ENCODE measurements around the gene ANAPC7.
"Not testable (repeated sequence)": the region's sequence is repeated elsewhere in the genome, so short reads cannot be mapped to it uniquely, and the experiment has no call there.

ANAPC7 gene

GRCh38 chr12:110345963-110346362 lies 57.5 kb downstream of the ANAPC7 start:
- no peak for DNase-seq

DNA sequence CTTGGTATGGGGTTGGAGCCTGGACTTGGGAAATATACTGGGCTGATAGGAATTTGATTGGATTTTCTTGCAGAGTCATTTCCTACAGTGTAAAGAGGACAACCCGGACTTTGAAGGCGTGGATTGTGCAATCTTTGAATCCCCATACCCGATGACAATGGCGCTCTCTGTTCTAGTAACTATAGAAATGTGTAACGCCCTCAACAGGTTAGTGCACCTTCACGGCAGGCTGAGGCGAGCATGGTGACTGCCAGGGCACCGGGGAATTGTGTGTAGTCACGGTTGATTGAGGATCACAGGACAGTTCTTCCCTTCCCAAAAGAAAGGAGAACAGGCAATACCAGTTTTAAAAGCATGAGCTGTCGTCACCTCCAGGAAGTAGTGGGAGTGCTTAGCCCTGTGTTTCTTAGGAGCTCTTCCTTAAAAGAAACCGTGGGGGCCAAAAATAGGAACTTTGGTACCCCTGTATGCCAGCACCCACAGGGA lies 58.3 kb downstream of the ANAPC7 start:
- no peak for DNase-seq

DNA sequence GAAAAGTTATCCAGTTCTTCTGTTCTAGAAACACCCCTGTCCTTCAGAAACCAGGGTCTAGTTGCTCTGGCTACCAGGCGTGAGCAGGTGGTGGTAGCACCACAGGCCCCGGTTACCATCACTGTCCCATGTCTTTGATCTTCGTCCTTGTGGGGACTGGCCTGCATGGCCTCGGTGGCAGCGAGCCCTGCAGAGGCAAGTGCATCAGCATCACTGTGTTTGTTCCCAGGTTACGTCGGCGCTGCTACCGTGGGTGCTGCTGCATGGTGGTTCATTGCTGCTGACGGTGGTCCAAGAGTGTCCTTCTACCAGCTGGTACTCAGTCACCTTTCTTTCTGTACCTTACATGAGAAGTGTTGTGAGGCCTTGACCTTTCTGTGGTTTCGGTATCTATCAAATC lies 58.9 kb downstream of the ANAPC7 start:
- DNase-seq: no peak

DNA sequence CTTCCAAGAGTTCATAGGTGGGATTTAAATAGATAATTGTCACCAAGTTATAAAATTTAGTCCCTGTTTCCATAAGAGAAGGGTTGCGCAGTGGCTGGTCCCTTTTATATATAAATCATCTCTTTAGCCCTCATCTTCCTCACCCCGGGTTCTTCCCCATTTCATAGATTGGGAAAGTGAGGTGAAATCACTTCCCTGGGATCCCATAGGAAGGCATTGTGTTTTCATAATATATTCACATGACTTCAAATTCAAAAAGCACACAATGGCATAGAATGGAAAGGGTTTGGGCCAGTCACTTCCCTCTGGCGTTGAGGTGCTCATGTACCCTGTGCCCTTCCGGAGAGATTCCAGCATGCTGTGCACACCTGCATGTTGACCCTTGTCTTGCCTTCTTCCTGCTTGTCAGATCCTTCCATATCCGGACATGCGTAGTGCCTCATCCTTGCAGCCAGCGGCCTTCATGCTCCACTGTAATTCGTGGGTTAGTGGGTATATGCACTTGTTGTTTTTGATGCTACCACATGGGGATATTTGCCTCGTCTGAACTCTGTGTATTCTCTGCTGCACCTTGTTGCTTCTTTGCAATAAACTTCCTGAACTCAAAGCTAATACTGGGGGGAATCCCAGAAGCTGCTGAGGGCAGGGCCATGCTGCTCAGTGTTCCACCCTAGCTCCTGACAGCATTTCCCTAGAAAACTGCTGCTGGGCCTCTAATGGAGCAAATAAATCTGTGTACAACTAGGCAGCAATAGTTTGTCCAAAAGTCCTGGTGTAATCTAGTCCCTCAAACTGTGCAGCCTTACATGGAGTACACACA lies 59.6 kb downstream of the ANAPC7 start:
- DNase-seq: no peak

- no peak for DNase-seq
Measured at GRCh38 chr12:110343114-110343513, 60.4 kb downstream of the ANAPC7 start.

DNA sequence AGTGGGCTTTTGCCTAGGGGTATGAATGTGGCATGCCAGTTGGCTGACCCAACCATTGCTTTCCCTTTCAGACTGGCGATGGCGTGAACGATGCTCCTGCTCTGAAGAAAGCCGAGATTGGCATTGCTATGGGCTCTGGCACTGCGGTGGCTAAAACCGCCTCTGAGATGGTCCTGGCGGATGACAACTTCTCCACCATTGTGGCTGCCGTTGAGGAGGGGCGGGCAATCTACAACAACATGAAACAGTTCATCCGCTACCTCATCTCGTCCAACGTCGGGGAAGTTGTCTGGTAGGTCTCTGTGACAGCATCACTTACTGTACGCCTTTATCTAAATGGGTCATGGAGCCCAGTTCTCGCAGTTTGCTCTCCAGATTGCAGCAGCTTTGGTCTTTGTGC lies 61.4 kb downstream of the ANAPC7 start:
- no peak for DNase-seq

DNA sequence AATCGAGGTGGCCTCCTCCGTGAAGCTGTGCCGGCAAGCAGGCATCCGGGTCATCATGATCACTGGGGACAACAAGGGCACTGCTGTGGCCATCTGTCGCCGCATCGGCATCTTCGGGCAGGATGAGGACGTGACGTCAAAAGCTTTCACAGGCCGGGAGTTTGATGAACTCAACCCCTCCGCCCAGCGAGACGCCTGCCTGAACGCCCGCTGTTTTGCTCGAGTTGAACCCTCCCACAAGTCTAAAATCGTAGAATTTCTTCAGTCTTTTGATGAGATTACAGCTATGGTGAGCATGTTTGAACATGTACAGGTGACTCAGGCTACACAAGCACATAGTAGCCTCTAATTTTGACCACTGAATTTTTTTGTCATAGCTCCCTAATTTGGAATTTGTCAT lies 62.8 kb downstream of the ANAPC7 start:
- DNase-seq: no peak

- DNase-seq: not testable (repeated sequence)
Measured at GRCh38 chr12:110340261-110340660, 63.2 kb downstream of the ANAPC7 start.

GRCh38 chr12:110339184-110339952 lies 64.1 kb downstream of the ANAPC7 start:
- no peak for DNase-seq

- DNase-seq: no peak
Measured at GRCh38 chr12:110338754-110339153, 64.8 kb downstream of the ANAPC7 start.

GRCh38 chr12:110337912-110338710 lies 65.4 kb downstream of the ANAPC7 start:
- DNase-seq: no peak

GRCh38 chr12:110335481-110336045 lies 67.9 kb downstream of the ANAPC7 start:
- DNase-seq: no peak

GRCh38 chr12:110333201-110333600 lies 70.3 kb downstream of the ANAPC7 start:
- DNase-seq: no peak

GRCh38 chr12:110330544-110330943 lies 73.0 kb downstream of the ANAPC7 start:
- DNase-seq: no peak

DNA sequence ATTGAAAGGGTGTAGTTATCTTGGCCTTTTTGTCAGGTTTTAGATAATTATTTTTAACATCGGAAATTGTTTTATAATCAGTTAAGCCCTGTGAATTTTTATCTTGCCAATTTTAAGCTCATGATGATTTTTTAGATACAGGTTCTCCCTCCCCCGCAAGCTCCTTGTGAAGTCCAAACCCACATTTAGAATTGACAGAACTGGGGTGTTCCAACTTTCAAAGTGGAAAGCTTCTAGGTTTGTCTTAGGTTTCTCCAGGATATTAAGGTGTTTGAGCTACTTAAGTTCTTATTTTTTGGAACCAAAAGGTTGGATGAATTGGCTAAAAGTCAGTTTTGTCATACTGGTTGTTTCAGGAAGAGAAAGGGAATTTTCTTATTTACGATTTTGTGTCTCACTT lies 73.4 kb downstream of the ANAPC7 start:
- DNase-seq: no peak

- DNase-seq: no peak
Measured at GRCh38 chr12:110329710-110330109, 73.8 kb downstream of the ANAPC7 start.
